ENCODE data around the gene RHNO1. TPM values are rescaled to one million over a fixed set of nuclear protein-coding genes. Genes with fewer than 3 reads are reported as not detected.

Gene RHNO1
- total and polyA plus RNA-seq, 7 donors: 6.1 to 21.6 (median 9.6) TPM

GRCh38 chr12:2902272-2902880, 25.4 kb downstream of the RHNO1 start:
- H3K27ac ChIP-seq: peak overlapping the region in 1 of 4 donors; percentile 31
- H3K4me3 ChIP-seq: no peak overlapping the region
- intact Hi-C loops (cut with DNase I): no loop called here
- no peaks in the 10 kb centered on the region for H3K36me3 ChIP-seq
- H3K4me1 ChIP-seq: peaks cover 0 to 16% (median 11%) of the 10 kb centered on the region in 4 donors
- peak; percentile 72 for DNase-seq
- 56 to 61% methylated on average over 4 of the region's 4 CpGs for WGBS, 2 donors
- TF ChIP-seq POLR2AphosphoS5 (IDR thresholded peaks at IDR 0.05) (peak in 2 of 4 donors; percentile 44 to 60), POLR2A (IDR thresholded peaks at IDR 0.05) (no peak)
- no peaks in the 10 kb centered on the region for H3K9me3 ChIP-seq
- H3K27me3 ChIP-seq: no peaks in the 10 kb centered on the region

- TF ChIP-seq EP300 (IDR thresholded peaks at IDR 0.05) (no peak), POLR2A (IDR thresholded peaks at IDR 0.05) (no peak), POLR2AphosphoS5 (IDR thresholded peaks at IDR 0.05) (no peak), CTCF (IDR thresholded peaks at IDR 0.05) (no peak)
- peaks cover 0 to 16% (median 11%) of the 10 kb centered on the region in 4 donors for H3K4me1 ChIP-seq
- H3K27ac ChIP-seq: no peak overlapping the region
- no peak overlapping the region for H3K4me3 ChIP-seq
- no peaks in the 10 kb centered on the region for H3K27me3 ChIP-seq
- no peaks in the 10 kb centered on the region for H3K9me3 ChIP-seq
- intact Hi-C loops (cut with DNase I): no loop called here
- peak; percentile 35 for DNase-seq
- WGBS, 2 donors: 96 to 98% methylated on average over 2 of the region's 2 CpGs
- H3K36me3 ChIP-seq: peaks cover 0 to 5% (median 0%) of the 10 kb centered on the region in 4 donors
These were observed 27.2 kb downstream of the RHNO1 start for GRCh38 chr12:2904260-2904659.

- TF ChIP-seq POLR2AphosphoS5 (IDR thresholded peaks at IDR 0.05): no peak
- TF ChIP-seq EP300 (IDR thresholded peaks at IDR 0.05): no peak
- no peak for TF ChIP-seq CTCF (IDR thresholded peaks at IDR 0.05)
- no peak for TF ChIP-seq POLR2A (IDR thresholded peaks at IDR 0.05)
- Histone ChIP-seq H3K36me3 (peaks cover 0 to 67% (median 12%) of the 10 kb centered on the region in 4 donors), H3K4me1 (no peaks in the 10 kb centered on the region), H3K27ac (no peak overlapping the region), H3K9me3 (no peaks in the 10 kb centered on the region), H3K4me3 (no peak overlapping the region), H3K27me3 (no peaks in the 10 kb centered on the region)
- 96 to 97% methylated on average over 3 of the region's 3 CpGs for WGBS, 2 donors
- intact Hi-C loops (cut with DNase I): no loop called here
- peak; percentile 40 for DNase-seq
These were observed 35.2 kb downstream of the RHNO1 start for GRCh38 chr12:2912216-2912575.

GRCh38 chr12:2919249-2919648, 42.2 kb downstream of the RHNO1 start:
- H3K36me3 ChIP-seq: peaks cover 11 to 90% (median 36%) of the 10 kb centered on the region in 4 donors

GRCh38 chr12:2922329-2922728, 45.3 kb downstream of the RHNO1 start:
- H3K27me3 ChIP-seq: no peaks in the 10 kb centered on the region
- TF ChIP-seq EP300 (IDR thresholded peaks at IDR 0.05) (no peak), CTCF (IDR thresholded peaks at IDR 0.05) (no peak), POLR2AphosphoS5 (IDR thresholded peaks at IDR 0.05) (no peak), POLR2A (IDR thresholded peaks at IDR 0.05) (no peak)
- DNase-seq: no peak
- H3K4me1 ChIP-seq: no peaks in the 10 kb centered on the region
- H3K4me3 ChIP-seq: no peak overlapping the region
- 93 to 96% methylated on average over 2 of the region's 2 CpGs for WGBS, 2 donors
- intact Hi-C loops (cut with DNase I): no loop called here
- H3K27ac ChIP-seq: no peak overlapping the region
- peaks cover 11 to 86% (median 37%) of the 10 kb centered on the region in 4 donors for H3K36me3 ChIP-seq
- no peaks in the 10 kb centered on the region for H3K9me3 ChIP-seq

More at GRCh38 chr12:2919249-2919648, 42.2 kb downstream of the RHNO1 start:
- Histone ChIP-seq H3K27ac (no peak overlapping the region), H3K9me3 (no peaks in the 10 kb centered on the region), H3K27me3 (no peaks in the 10 kb centered on the region), H3K4me1 (no peaks in the 10 kb centered on the region), H3K4me3 (no peak overlapping the region)
- 84 to 95% methylated on average over 2 of the region's 2 CpGs for WGBS, 2 donors
- no peak for DNase-seq
- intact Hi-C loops (cut with DNase I): no loop called here
- TF ChIP-seq POLR2A (IDR thresholded peaks at IDR 0.05): no peak
- no peak for TF ChIP-seq EP300 (IDR thresholded peaks at IDR 0.05)
- TF ChIP-seq POLR2AphosphoS5 (IDR thresholded peaks at IDR 0.05): no peak
- TF ChIP-seq CTCF (IDR thresholded peaks at IDR 0.05): no peak
